GM18498 (cell line): ENCODE measurements around the gene LCN6.
A peak's percentile ranks its signal among the peaks of the same experiment; 100 is the strongest.
"Not testable (repeated sequence)": the region's sequence is repeated elsewhere in the genome, so short reads cannot be mapped to it uniquely, and the experiment has no call there.

Experiments
- ATAC-seq: cut with Tn5 transposase; IDR thresholded peaks from one replicate; pipeline ENCODE4 v1.9.1; 2021; ENCODE audit warnings: mild to moderate bottlenecking, moderate library complexity; ENCODE audit not compliant: unreplicated experiment

Gene LCN6

DNA sequence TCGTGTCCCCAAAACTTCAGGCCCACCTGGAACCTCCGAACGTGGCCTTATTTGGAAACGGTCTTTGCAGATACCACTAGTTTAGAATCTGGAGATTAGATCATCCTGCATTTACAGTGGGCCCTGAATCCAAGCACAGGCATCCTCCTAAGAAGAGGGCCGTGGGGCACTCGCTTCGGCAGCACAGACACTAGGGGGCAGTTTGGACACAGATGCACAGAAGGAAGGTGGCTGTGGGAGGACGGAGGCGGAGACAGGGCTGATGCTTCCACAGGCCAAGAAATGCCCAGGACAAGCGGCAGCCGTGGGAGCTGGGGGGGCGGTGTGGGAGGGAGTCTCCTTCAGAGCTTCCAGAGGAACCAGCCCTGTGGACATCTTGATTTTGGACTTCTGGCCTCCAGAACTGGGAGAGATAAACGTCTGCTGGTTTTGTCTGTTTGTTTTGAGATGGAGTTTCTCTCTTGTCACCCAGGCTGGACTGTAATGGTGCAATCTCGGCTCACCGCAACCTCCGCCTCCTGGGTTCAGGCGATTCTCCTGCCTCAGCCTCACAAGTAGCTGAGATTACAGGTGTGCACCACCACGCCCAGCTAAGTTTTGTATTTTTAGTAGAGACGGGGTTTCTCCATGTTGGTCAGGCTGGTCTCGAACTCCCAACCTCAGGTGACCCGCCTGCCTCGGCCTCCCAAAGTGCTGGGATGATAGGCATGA, 12.7 kb upstream of the LCN6 start:
- ATAC-seq, result not testable (repeated sequence)

- no peak for ATAC-seq
These were observed 12.1 kb upstream of the LCN6 start for GRCh38 chr9:136760424-136760823.

DNA sequence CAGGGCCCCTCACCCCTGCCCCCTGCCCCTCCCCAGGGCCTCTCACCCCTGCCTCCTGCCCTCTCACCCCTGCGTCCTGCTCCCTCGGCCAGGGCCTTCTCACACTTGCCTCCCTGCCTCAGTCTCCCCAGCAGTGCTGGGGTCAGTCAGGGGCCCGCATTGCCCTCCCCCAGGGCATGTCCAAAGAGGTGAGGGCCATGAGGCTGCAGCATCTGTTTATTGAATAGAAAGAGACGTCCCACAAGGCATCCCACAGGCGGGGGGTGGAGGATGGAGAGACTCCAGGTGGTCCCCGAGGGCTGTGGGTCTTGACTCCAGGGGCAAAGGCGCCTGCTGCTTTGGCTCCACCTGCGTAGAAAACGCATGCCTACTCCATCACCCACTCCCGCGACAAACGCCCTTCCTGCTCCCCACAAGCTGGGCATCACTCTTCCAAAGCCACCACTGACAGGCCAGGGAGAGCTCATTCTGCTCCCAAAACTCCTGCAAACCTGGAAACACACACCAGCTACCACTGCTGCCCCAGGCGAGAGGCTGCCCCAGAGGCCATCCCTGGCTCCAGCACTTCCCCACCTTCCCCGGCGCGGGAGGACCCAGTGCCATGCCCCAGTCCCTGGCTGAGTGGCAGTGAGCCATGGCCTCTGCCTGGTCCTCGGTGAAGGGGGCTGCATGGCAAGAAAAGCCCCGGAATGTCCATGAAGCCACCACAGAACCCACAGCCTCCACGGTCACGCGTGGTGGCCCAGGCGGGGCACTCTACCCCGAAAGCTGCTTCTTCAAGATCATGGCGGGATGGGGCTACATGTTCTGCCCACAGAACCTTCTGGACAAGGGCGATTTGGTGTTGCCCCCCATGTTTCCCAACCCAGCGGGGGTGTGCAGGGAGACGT, 11.4 kb upstream of the LCN6 start:
- ATAC-seq, result no peak

DNA sequence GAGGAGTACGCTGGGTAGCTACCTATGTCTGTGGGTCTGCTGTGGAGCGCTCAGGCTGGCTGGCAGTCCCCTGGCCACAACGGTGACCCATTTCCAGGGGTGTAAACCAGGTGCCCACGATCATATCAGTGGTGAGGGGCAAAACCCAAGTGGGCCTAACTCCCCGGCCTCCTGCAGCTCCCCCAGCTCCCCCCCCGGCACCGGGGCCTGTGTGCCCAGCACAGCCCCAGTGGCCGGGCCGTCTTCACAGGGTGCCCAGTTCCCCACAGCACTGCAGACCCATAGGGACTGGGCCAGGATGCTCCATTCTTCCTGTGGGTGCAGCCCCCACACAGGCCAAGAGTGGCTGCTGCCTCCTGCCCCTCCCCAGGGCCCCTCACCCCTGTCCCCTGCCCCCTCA, 10.7 kb upstream of the LCN6 start:
- no peak for ATAC-seq

GRCh38 chr9:136757751-136758140, 9.4 kb upstream of the LCN6 start:
- peak; percentile 12 for ATAC-seq

- peak; percentile 24 for ATAC-seq
These were observed 9.0 kb upstream of the LCN6 start for GRCh38 chr9:136757328-136757727.

DNA sequence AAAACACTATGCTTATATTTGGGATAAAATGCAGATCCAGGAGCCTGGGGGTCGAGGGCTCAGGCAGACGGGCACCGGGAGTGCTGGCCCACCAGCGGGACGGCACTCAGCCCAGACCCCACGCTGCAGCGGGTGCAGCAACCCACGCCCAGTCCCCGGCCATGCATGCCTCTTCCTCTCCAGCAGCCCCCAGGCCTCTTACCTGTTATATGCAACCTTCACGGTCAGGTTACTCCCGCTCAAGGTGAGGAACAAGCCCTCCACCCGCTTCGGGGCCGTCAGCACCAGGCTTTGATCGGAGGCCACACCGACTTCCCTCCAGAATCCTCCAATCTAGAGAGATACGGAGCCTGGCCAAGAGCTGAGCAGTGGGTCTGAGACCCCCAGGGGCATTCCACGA, 8.5 kb upstream of the LCN6 start:
- ATAC-seq, result no peak

GRCh38 chr9:136756134-136756438, 7.8 kb upstream of the LCN6 start:
- ATAC-seq, result no peak

- not testable (repeated sequence) for ATAC-seq
These were observed 7.2 kb upstream of the LCN6 start for GRCh38 chr9:136755302-136756133.

GRCh38 chr9:136754626-136755301, 6.4 kb upstream of the LCN6 start:
- ATAC-seq, result no peak

DNA sequence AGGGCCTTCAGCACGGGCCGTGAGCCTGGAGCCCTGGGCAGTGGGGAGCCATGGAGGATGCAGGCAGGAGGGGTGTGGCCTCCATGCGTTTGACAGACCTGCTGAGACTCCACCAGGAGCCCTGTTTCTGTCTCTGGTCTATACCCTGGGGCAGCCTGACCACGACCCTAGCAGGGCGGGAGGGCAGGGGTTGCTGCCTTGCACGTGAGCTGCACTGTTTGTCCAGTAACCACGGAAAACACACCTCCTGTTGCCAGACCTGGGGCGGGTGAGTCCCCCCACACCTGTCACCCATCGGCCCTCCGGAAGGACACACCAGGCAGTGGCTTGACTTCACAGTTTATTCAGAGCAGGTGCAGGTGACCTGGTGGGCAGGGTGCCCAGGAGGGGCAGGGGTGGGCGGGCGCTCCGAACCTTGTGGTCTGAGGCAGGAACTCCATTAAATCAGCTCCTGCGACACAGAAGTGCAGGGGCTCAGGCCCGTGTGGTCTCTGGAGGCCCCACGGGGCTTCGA, 5.8 kb upstream of the LCN6 start:
- ATAC-seq, result no peak

DNA sequence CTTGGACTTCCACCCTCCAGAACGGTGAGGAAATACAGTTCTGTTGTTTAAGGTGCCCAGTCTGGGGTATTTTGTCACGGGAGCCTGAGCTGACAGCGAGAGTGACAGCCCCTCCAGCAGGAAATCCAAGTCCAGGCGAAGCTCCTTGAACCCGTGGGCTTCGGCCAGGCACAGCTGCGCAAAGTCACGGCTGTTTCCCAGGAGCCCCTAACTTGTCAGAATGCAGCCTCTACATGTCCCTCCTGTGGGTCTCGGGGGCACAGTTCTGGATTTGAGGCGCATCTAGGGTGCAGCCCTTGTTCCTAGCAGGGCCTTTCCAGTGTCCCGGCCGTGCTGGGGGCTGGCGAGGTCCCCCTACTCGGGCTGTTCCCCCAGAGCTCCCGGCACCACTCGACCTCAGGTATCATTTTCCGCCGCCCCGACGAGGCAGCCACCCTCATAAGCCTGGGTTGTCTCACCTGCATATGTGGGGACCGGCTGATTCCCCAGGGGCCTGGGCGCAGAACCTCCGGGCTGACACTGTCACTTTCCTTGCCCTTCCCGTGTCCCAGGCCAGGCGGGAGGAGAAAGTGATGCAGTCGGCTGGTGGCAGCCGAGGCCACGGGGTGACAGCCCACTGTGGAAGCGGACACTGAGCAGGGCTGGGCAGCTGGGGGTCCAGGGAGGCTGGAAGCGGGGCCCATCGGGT, 5.2 kb upstream of the LCN6 start:
- no peak for ATAC-seq

DNA sequence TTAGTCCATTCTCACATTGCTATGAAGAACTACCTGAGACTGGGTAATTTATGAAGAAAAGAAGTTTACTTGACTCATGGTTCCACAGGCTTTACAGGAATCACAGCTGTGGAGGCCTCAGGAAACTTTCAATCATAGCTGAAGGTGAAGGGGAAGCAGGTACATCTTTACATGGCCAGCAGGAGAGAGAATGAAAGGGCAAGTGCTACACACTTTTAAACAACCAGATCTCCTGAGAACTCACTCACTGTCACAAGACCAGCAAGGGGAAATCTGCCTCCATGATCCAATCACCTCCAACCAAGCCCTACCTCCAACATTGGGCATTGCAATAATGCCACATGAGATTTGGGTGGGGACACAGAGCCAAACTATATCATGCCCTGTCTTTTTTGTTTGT, 3.5 kb upstream of the LCN6 start:
- ATAC-seq, result no peak

GRCh38 chr9:136751244-136751643, 2.9 kb upstream of the LCN6 start:
- no peak for ATAC-seq

- ATAC-seq, result no peak
These were observed 2.2 kb upstream of the LCN6 start for GRCh38 chr9:136750526-136750925.

DNA sequence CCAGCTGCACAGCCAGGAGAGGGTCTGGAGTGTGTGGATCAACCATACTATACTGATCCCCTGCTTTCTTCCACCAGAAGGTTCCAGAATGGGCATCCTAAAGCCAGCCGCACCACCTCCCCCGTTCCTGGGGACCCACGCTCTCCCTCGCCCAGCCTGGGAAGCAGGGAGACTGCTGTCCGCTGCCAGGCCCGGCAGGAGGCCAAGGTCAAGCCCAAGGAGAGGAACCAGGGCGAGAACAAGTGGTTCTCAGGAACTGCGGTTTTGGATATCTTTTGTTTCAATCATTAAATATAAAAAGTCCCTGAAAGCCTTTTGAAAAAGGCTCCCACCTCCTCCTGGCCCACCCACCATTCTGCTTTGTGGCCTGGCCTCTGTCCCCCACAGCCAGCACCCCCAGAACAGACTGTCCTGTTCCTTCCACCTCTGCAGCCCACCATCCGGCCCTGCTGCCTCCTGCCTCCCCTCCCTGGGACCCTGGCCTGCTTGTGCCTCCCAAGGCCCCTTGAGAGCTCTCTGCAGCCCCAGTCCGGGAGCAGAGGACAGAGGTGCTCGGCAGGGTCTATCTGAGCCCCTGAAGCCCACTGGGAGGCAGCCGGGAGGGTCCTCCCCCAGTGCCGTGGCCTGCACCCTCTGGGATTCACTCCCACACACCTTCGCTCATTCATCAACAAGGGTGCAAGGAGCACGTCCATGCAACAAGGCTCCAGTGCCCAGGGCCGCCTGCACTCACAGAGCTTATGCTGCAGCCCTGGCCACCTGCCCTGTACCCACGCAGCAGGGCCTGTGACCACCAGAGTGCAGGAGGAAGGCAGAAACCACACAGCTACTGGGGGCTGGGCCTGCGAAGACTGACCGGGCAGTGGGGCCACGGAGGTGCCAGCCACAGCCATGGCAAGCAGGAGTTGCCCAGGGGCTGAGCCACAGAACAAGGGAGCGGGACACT, 614 bp upstream of the LCN6 start:
- no peak for ATAC-seq

DNA sequence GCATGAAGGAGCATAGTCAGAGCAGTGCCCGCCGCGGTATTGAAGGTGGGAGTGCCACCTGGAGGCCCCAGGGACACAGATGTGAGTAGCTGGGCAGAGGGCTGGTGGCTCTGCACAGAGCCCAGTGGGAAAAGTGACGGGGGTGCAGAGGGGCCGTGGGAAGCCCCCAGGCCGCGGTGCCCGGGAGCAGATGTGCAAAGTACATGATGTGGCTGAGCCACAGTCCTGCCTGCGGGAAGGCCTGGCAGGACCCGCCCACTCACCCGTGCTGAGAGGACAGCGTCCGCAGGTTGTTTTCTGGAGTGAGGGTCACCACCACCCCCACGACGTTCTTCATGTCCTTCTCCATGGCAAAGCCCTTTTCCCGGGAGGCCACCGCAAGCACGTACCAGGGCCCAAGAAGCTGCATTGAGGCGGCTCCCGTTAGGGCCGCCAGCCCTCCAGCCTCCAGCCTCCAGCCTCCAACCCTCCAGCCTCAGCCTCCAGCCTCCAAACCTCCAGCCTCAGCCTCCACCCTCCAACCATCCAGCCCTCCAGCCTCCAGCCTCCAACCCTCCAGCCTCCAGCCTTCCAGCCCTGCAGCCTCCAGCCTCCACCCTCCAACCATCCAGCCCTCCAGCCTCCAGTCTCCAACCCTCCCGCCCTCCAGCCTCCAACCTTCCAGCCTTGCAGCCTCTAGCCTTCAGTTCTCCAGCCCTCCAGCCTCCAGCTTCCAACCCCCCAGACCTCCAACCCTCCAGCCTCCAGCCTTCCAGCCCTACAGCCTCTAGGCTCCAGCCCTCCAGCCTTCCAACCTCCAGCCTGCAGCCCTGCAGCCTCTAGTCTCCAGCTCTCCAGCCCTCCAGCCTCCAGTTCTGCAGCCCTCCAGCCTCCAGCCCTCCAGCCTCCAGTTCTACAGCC, 914 bp downstream of the LCN6 start:
- ATAC-seq, result no peak

DNA sequence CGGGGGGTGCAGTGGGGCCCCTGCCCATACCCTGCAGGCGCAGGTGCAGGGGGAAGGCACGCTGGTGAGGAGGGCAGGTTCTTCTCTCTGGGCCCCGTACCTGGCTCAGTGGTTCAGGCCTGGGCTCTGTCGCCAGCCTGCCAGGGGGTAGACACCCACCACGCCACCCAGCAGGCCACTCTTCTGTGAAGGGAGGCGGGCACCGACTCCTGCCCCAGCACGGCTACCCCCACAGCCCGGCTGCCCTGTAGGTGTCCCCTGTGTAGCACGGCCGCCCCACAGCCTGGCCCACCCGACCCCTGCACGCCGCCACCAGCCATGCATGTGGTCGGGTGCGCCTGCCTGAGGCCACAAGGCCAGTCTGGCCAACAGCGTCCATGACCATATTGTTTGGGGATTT, 1.7 kb downstream of the LCN6 start:
- ATAC-seq, result no peak
